Glutamatergic neuron (in vitro differentiated cells): ENCODE results near the gene FBXO44. TPM values are rescaled to one million over a fixed set of nuclear protein-coding genes. Genes with fewer than 3 reads are reported as not detected.
A peak's percentile ranks its signal among the peaks of the same experiment; 100 is the strongest.

ENCODE experiments used
- DNase-seq: peaks from one replicate; pipeline ENCODE4 v3.0.0; 2022
- H3K27ac Mint-ChIP-seq: one replicate; pipeline ENCODE4 v1.8.0; 2020; ENCODE audit warnings: mild to moderate bottlenecking, mixed read lengths, inconsistent platforms; ENCODE audit not compliant: unreplicated experiment
- H3K27me3 Mint-ChIP-seq: one replicate; pipeline ENCODE4 v1.8.0; 2020; ENCODE audit warnings: mild to moderate bottlenecking, moderate library complexity, mixed read lengths, inconsistent platforms; ENCODE audit not compliant: unreplicated experiment
- H3K36me3 Mint-ChIP-seq: one replicate; pipeline ENCODE4 v1.8.0; 2020; ENCODE audit warnings: mild to moderate bottlenecking, mixed read lengths, inconsistent platforms; ENCODE audit not compliant: unreplicated experiment
- H3K4me1 Mint-ChIP-seq: one replicate; pipeline ENCODE4 v1.8.0; 2020; ENCODE audit warnings: mild to moderate bottlenecking, low read depth, mixed read lengths, inconsistent platforms; ENCODE audit not compliant: unreplicated experiment
- H3K4me3 Mint-ChIP-seq: one replicate; pipeline ENCODE4 v1.8.0; 2020; ENCODE audit warnings: mild to moderate bottlenecking, mixed read lengths, inconsistent platforms; ENCODE audit not compliant: unreplicated experiment
- H3K9me3 Mint-ChIP-seq: one replicate; pipeline ENCODE4 v1.8.0; 2020; ENCODE audit warnings: mild to moderate bottlenecking, moderate library complexity, mixed read lengths, inconsistent platforms; ENCODE audit not compliant: unreplicated experiment
- total RNA-seq: library from RNA; stranded (reverse); fragmentation: NEBNext Ultra II Directional; extraction: Animal tissue kit (Norgen Biotek cat#: 25700); gene quantifications from one replicate; pipeline ENCODE4 v1.2.1, GENCODE V29; 2021; ENCODE audit not compliant: unreplicated experiment
- TF ChIP-seq, protein P1 (sequence below): fragments of 200-600 bp; sonication (generic); IDR thresholded peaks from one replicate; pipeline ENCODE4 v1.5.0; 2021; ENCODE audit not compliant: partially characterized antibody, unreplicated experiment

FBXO44 gene
- total RNA-seq, 1 donor from 2014 or later = 51.7 TPM

DNA sequence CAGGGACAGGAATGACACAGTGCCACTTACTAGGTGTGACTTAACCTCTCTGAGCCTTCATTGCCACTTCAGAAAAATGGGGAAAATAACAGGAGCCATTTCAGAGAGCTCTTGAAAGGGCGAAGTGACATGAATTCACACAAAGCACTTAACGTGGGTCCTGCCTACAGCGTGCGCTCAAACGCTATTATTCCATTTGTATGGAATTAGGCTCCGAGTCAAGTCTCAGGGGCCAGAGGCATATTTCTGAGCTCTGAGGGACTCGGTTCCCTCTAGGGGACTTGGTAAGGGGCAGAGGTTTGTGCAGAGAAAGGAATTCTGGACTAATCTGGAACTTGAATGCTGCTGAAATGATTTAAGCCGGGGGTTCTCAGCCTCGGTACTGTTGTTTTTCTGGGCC, 50.9 kb downstream of the FBXO44 start:
- TF ChIP-seq, protein P1, sequence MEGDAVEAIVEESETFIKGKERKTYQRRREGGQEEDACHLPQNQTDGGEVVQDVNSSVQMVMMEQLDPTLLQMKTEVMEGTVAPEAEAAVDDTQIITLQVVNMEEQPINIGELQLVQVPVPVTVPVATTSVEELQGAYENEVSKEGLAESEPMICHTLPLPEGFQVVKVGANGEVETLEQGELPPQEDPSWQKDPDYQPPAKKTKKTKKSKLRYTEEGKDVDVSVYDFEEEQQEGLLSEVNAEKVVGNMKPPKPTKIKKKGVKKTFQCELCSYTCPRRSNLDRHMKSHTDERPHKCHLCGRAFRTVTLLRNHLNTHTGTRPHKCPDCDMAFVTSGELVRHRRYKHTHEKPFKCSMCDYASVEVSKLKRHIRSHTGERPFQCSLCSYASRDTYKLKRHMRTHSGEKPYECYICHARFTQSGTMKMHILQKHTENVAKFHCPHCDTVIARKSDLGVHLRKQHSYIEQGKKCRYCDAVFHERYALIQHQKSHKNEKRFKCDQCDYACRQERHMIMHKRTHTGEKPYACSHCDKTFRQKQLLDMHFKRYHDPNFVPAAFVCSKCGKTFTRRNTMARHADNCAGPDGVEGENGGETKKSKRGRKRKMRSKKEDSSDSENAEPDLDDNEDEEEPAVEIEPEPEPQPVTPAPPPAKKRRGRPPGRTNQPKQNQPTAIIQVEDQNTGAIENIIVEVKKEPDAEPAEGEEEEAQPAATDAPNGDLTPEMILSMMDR = no peak
- Mint-ChIP-seq H3K4me1 (peaks cover 37% of the 10 kb centered on the region), H3K4me3 (peak overlapping the region; percentile 71), H3K27me3 (peaks cover 2% of the 10 kb centered on the region), H3K27ac (peak overlapping the region; percentile 39), H3K36me3 (no peaks in the 10 kb centered on the region), H3K9me3 (peaks cover 4% of the 10 kb centered on the region)
- no peak for DNase-seq

DNA sequence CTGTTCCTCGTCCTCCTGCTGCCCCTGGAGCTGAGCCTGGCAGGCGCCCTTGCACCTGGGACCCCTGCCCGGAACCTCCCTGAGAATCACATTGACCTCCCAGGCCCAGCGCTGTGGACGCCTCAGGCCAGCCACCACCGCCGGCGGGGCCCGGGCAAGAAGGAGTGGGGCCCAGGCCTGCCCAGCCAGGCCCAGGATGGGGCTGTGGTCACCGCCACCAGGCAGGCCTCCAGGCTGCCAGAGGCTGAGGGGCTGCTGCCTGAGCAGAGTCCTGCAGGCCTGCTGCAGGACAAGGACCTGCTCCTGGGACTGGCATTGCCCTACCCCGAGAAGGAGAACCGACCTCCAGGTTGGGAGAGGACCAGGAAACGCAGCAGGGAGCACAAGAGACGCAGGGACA, 51.6 kb downstream of the FBXO44 start:
- Mint-ChIP-seq H3K4me3 (no peak overlapping the region), H3K36me3 (no peaks in the 10 kb centered on the region), H3K27me3 (peaks cover 2% of the 10 kb centered on the region), H3K27ac (no peak overlapping the region), H3K9me3 (peaks cover 4% of the 10 kb centered on the region), H3K4me1 (peaks cover 31% of the 10 kb centered on the region)
- TF ChIP-seq, protein P1 = no peak
- no peak for DNase-seq

DNA sequence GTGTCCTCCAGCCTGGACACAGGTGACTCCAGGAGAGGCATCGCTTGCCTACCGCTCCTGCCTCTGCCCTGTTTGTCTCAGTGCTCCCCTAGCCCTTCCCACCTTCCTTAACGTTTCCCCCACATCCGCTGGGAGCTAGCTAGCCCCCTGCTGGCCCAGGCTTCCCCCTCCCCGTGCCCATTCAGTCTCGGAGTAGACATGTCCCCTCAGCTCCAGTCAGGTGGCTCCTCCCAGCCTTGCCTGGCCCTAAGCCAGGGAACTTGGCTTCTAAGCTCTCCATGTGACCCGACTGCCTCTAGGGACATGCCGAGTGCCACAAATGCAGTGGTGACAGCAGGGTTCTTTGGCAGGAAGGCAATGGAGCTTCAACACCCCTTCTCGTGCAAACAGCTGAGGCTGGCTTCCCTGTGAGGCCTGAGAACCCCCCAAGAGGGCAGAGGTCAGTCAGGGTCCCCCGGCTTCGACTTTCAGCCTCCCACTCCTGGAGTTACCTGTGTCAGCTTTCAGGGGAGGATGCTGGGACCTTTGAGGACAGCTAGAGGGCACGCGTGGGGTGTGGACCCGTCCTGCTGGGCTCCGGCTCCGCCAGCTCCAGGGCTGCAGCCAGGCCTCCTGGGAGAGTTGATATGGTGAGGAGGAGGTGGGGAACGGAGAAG, 53.1 kb downstream of the FBXO44 start:
- H3K9me3 Mint-ChIP-seq = peaks cover 4% of the 10 kb centered on the region
- peak overlapping the region; percentile 38 for H3K27ac Mint-ChIP-seq
- peaks cover 2% of the 10 kb centered on the region for H3K27me3 Mint-ChIP-seq
- peaks cover 30% of the 10 kb centered on the region for H3K4me1 Mint-ChIP-seq
- TF ChIP-seq, protein P1 = no peak
- no peak overlapping the region for H3K4me3 Mint-ChIP-seq
- DNase-seq = peak; percentile 59
- no peaks in the 10 kb centered on the region for H3K36me3 Mint-ChIP-seq

DNA sequence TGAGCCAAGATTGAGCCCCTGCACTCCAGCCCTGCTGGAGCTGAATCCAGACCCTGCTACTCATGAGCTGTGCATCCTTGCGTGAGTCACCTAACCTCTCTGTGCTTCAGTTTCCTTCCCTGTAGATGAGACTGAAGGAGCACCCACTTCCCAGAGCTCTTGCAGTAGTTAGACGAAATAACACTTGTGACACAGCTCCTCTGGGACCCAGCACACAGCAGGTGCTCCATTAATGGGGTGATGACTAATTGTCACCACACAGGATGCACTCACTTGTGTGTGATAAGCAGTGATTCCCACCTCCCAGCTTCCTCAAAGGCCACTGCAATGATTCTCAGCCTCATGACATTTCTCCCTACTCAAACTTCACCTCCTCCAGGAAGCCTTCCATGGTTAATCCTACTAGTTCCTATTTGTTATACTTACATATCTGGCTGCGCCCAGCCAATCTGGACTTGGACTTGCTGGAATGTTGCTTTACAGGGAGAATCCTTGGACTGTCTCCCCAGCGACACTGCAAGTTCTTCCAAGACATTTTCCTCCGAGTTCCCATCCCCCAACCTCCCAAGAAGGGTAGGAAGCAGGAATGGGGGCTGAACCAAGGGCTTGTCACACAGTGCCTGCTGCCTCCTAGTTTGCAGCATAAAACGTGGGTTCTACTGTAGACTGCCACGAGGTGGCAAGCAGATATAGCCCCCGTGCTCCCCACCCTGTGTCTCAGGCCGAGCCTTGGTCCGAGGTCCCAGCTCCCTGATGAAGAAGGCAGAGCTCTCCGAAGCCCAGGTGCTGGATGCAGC, 54.1 kb downstream of the FBXO44 start:
- no peak overlapping the region for H3K4me3 Mint-ChIP-seq
- H3K9me3 Mint-ChIP-seq = peaks cover 4% of the 10 kb centered on the region
- no peaks in the 10 kb centered on the region for H3K36me3 Mint-ChIP-seq
- peaks cover 21% of the 10 kb centered on the region for H3K4me1 Mint-ChIP-seq
- DNase-seq = no peak
- no peak overlapping the region for H3K27ac Mint-ChIP-seq
- TF ChIP-seq, protein P1 = no peak
- H3K27me3 Mint-ChIP-seq = peaks cover 2% of the 10 kb centered on the region

DNA sequence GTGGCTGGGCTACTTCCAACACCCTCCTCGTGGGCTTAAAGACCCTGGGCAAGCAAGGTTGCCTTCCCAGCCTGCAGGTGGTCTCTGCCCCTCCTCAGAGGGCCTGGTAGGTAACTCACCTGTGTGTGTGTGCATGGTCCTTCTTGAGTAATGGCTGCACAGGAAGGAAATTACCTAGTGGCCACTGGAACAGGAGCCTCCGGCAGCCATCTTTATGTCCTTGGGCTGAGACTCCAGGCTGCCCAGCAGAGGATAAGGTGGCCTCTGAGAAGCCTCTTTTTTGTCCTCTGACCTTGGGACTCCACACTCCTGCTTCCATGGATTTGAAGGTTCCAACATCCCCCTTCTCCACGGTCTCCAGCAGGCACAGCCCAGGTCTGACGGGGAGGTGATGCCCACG, 56.8 kb downstream of the FBXO44 start:
- peaks cover 8% of the 10 kb centered on the region for H3K27me3 Mint-ChIP-seq
- H3K4me1 Mint-ChIP-seq = peaks cover 25% of the 10 kb centered on the region
- no peak overlapping the region for H3K27ac Mint-ChIP-seq
- H3K36me3 Mint-ChIP-seq = no peaks in the 10 kb centered on the region
- H3K9me3 Mint-ChIP-seq = peaks cover 11% of the 10 kb centered on the region
- TF ChIP-seq, protein P1 = no peak
- no peak overlapping the region for H3K4me3 Mint-ChIP-seq
- no peak for DNase-seq
